Muscle of back (tissue), 11 donors: ENCODE data around the gene RAP1A. TPM values are rescaled to one million over a fixed set of nuclear protein-coding genes. Genes with fewer than 3 reads are reported as not detected.
"Not testable (repeated sequence)": the region's sequence is repeated elsewhere in the genome, so short reads cannot be mapped to it uniquely, and the experiment has no call there.

Experiments
- DNase-seq, 3 donors: peaks; one replicate each; pipeline versions ENCODE4 v3.0.0 to v3.0.0-alpha.2; 2013
- polyA plus RNA-seq, 10 donors: library from polyadenylated mRNA; unstranded; fragments of 120-200 nt; gene quantifications; one replicate each; pipeline ENCODE4 v1.2.1, GENCODE V29; 2013; ENCODE audit not compliant: insufficient read length in 10 of 10

Gene RAP1A
- polyA plus RNA-seq, 10 donors, result 54.6 to 65.0 (median 60.4) TPM

GRCh38 chr1:111735858-111736544 lies 116.4 kb downstream of the RAP1A start:
- DNase-seq, result peak in 2 of 3 donors; percentile 45 to 62

- peak in 2 of 3 donors; percentile 55 to 65 for DNase-seq
Observed at GRCh38 chr1:111736548-111737215, 117.1 kb downstream of the RAP1A start.

GRCh38 chr1:111737216-111738132 lies 117.9 kb downstream of the RAP1A start:
- DNase-seq, result peak in 1 of 3 donors; percentile 39

GRCh38 chr1:111738133-111738435 lies 118.5 kb downstream of the RAP1A start:
- DNase-seq, result no peak

- peak in 2 of 3 donors; percentile 80 to 89 for DNase-seq
Observed at GRCh38 chr1:111738436-111739193, 119.0 kb downstream of the RAP1A start.

GRCh38 chr1:111739194-111739924 lies 119.8 kb downstream of the RAP1A start, which contains the start of gene INKA2:
Gene INKA2, minus strand, starts transcription at chr1:111739395. Its CDS starts 153 bp downstream, at chr1:111739242.
- peak; percentile 88 to 95 (median 89) for DNase-seq

- peak in 2 of 3 donors; percentile 48 to 83 for DNase-seq
Observed at GRCh38 chr1:111739925-111740765, 120.6 kb downstream of the RAP1A start.

- not testable (repeated sequence) for DNase-seq
Observed at GRCh38 chr1:111742292-111742691, 122.7 kb downstream of the RAP1A start.

- DNase-seq, result peak in 1 of 3 donors; percentile 40
Observed at GRCh38 chr1:111742938-111743549, 123.5 kb downstream of the RAP1A start.

GRCh38 chr1:111743679-111744101 lies 124.1 kb downstream of the RAP1A start:
- DNase-seq, result no peak

GRCh38 chr1:111745675-111746613 lies 126.4 kb downstream of the RAP1A start:
- no peak for DNase-seq

GRCh38 chr1:111746614-111746999 lies 127.0 kb downstream of the RAP1A start:
- no peak for DNase-seq

GRCh38 chr1:111747282-111747734 lies 127.7 kb downstream of the RAP1A start:
- DNase-seq, result peak in 2 of 3 donors; percentile 31 to 59

- DNase-seq, result no peak
Observed at GRCh38 chr1:111747947-111748346, 128.4 kb downstream of the RAP1A start.

- DNase-seq, result no peak
Observed at GRCh38 chr1:111749628-111750027, 130.0 kb downstream of the RAP1A start.

GRCh38 chr1:111750856-111751255 lies 131.3 kb downstream of the RAP1A start:
- no peak for DNase-seq

- DNase-seq, result no peak
Observed at GRCh38 chr1:111751906-111752575, 132.5 kb downstream of the RAP1A start.
